ENCODE results near the gene CFAP20DC.
"Not testable (repeated sequence)": the region's sequence is repeated elsewhere in the genome, so short reads cannot be mapped to it uniquely, and the experiment has no call there.

The CFAP20DC gene

GRCh38 chr3:58743296-58743695 lies 306.5 kb downstream of the CFAP20DC start:
- no peak for DNase-seq (ENCODE audit: low read depth in 2 of 2)

DNA sequence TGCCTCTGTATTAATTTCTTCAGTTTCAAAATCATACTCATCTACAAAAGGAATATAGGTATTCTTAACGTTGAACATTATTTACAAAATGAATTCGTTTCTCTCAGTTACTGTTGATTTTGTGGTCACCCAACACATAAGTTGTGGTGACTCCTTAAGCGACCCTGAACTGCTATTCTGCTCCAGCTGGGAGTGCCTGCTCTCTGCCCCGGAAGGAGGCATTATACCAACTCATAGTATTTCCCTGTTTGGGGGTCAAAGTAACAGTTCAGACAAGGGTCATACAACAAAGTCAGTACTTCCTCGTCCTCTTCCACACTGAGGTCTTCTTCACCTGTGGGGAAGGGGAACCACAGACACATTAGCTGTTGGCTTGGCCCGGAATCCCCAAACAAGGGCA lies 307.6 kb downstream of the CFAP20DC start:
- no peak for DNase-seq (ENCODE audit: low read depth in 2 of 2)

- no peak for DNase-seq (ENCODE audit: low read depth in 2 of 2)
Measured at GRCh38 chr3:58737644-58738043, 312.2 kb downstream of the CFAP20DC start.

DNA sequence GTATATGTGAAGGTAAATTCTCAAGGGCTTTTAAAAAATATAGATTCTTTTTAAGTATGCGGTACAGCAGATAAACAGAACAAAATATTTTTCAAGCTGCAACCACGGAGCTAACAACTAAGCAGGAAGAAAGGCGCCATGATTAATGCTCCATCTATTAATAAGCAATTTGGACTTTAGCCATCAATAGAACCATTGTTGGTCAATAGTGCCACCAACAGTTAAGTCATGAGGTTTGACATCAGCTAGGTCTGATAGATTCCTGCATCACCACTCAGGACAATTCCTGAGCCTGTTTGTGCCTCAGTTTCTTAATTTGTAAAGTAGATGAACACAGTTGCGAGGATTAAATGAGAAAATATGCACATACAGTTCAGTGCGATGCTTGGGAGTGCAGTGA lies 318.2 kb downstream of the CFAP20DC start:
- DNase-seq (ENCODE audit: low read depth in 2 of 2), result no peak

- no peak for DNase-seq (ENCODE audit: low read depth in 2 of 2)
Measured at GRCh38 chr3:58728723-58729122, 321.1 kb downstream of the CFAP20DC start.

DNA sequence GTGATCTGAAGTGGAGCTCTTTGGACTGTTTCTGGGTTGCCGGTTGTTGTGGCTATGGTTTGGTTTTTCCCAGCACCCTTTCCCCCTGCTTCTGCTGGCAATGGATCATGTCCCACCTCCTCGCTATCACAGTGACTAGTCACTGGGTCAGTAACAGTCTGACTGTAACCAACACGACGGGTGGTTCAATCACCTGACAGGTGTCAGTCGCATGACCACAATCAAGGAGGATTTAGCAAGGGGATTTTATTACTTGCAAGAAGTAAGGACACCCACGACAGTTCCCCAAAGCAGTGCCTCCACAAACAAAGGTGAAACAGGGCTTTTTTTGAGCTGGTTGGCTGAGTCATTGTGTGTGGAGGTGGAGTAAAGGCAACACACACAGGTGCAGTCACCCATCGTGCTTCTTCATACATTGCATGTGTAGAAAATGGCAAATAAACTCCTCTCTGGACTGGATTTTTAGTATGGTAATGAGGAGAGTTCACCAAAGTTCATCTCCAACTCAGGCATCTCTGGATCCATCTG lies 324.4 kb downstream of the CFAP20DC start:
- DNase-seq (ENCODE audit: low read depth in 2 of 2), result no peak

DNA sequence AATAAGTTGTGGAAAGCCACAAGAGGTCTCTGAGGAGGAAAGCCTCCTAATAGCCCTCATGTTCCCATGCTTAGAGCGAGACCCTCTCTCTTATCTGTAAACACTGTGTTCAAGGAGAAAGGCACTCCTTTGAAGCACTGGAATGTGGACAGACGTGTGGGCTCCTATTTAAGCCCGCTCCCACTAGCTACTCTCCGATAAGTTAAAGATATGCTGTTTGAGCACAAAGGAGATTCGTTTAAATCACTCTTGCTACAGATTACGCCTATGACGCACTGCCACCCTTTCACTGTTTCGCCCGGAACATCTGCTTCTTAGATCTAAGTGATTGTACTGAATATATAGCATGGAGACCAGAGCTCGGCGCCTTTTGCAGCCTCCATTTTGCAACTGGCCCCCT lies 325.5 kb downstream of the CFAP20DC start:
- DNase-seq (ENCODE audit: low read depth in 2 of 2), result no peak

- no peak for DNase-seq (ENCODE audit: low read depth in 2 of 2)
Measured at GRCh38 chr3:58723173-58723572, 326.7 kb downstream of the CFAP20DC start.

- DNase-seq (ENCODE audit: low read depth in 2 of 2), result no peak
Measured at GRCh38 chr3:58722561-58722960, 327.3 kb downstream of the CFAP20DC start.

GRCh38 chr3:58720526-58720925 lies 329.3 kb downstream of the CFAP20DC start:
- no peak for DNase-seq (ENCODE audit: low read depth in 2 of 2)

- DNase-seq (ENCODE audit: low read depth in 2 of 2), result no peak
Measured at GRCh38 chr3:58719684-58720083, 330.1 kb downstream of the CFAP20DC start.

DNA sequence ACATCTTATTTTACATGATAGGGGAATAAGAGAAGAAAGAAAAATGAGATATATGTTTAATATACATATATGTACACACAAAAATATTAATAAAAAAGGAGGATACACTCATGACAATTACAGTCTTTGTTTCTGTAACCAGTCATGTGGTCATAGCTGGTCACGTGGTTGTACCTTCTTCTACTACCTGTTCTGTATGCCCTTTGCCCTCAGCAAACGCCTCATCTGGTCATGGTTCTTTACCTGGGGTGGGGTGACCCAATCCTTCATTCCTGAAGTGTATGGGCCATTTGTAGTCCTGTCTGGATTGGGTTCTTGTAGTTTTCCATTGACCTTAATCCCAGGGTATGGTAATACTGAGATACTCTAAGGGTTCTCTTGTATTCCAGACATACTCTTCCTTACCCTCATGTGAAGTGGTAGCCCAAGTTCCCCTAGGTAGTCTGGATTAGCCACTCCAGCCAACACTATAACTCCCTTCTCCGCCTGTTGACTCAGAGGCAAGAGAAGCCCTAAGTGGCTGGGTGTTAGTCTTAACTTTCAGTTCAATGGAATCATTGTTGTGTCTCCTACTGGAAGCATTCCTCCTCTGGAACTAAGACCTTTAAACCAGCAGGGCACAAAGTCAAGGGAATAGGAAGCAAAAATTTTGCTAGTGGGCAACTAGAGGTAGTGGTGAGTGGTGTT lies 336.0 kb downstream of the CFAP20DC start:
- DNase-seq (ENCODE audit: low read depth in 2 of 2), result no peak

- no peak for DNase-seq (ENCODE audit: low read depth in 2 of 2)
Measured at GRCh38 chr3:58711871-58712270, 338.0 kb downstream of the CFAP20DC start.

DNA sequence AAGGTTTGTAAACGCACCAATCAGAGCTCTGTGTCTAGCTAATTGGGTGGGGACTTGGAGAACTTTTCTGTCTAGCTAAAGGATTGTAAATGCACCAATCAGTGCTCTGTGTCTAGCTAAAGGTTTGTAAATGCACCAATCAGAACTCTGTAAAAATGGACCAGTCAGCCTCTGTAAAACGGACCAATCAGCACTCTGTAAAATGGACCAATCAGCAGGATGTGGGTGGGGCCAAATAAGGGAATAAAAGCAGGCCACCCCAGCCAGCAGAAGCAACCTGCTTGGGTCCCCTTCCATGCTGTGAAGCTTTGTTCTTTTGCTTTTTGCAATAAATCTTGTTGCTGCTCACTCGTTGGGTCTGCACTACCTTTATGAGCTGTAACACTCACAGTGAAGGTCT lies 340.8 kb downstream of the CFAP20DC start:
- DNase-seq (ENCODE audit: low read depth in 2 of 2), result not testable (repeated sequence)

- DNase-seq (ENCODE audit: low read depth in 2 of 2), result no peak
Measured at GRCh38 chr3:58708116-58708791, 341.6 kb downstream of the CFAP20DC start.

DNA sequence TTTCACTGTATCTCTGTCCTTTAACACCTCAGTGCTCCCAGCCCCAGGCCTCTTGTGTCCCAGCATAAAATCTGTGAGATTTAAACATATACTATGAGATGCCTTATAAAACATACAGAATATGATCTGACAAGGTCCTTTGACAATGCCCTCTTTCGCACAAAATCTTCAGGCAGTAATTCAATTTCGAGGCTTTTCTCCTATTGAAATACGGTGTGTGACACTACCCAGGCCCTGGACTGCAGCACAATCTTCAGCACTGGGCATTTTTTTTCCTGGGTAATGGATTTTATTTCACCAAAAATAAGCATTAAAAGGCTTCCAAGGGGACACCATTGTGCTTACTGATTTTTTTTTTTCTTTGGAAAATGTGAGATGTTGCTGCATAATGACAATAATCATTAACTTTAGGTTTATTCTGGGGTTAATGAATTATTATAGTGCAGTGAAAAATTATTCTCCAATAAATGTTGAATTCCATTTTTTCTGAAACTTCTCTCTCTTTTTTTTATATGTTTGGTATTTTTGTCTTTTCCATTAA lies 342.4 kb downstream of the CFAP20DC start:
- no peak for DNase-seq (ENCODE audit: low read depth in 2 of 2)

DNA sequence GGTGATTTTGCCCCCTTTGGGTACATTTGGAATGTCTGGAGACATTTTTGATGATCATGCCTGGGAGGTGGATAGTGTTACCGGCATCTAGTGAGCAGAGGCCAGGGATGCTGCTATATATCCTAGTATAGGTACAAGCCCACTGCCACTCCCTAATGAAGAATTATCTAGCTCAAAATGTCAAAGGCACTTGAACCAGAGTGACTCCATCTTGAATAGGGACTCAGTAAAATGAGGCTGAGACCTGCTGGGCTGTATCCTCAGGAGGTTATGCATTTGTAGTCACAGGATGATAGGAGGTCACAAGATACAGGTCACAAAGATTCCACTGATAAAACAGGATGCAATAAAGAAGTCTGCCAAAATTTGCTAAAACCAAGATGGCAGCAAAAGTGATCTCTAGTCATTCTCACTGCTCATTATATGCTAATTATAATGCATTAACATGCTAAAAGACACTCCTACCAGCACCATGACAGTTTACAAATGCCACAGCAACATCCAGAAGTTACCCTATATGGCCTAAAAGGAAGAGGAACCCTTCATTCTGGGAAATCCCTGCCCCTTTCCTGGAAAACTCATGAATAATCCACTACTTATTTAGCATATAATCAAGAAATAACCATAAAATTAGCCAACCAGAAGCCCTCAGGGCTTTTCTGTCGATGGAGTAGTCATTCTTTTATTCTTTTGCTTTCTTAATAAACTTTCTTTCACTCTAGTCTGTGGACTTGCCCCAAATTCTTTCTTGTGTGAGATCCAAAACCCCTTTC lies 343.2 kb downstream of the CFAP20DC start:
- DNase-seq (ENCODE audit: low read depth in 2 of 2), result no peak

DNA sequence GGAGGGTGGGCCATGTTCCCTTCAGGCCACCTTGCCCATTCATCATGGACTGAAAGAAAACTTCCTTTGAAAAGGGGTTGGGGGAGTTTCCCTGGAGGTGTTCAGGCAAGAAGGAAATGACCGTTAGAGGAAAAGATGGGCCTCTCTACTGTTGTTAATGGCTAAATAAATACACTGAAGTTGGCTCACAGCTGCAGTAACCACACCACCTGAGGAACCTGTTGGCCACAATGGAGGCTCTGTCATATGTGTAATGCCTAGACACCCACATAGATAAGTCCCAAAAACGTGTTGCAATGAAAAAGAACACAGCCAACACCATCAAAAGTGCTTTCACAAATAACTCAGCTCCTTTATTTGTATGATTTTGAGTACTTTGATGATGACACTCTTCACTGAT lies 345.1 kb downstream of the CFAP20DC start:
- DNase-seq (ENCODE audit: low read depth in 2 of 2), result no peak

GRCh38 chr3:58704304-58704703 lies 345.5 kb downstream of the CFAP20DC start:
- DNase-seq (ENCODE audit: low read depth in 2 of 2), result not testable (repeated sequence)

GRCh38 chr3:58698246-58698645 lies 351.6 kb downstream of the CFAP20DC start:
- DNase-seq (ENCODE audit: low read depth in 2 of 2), result no peak

DNA sequence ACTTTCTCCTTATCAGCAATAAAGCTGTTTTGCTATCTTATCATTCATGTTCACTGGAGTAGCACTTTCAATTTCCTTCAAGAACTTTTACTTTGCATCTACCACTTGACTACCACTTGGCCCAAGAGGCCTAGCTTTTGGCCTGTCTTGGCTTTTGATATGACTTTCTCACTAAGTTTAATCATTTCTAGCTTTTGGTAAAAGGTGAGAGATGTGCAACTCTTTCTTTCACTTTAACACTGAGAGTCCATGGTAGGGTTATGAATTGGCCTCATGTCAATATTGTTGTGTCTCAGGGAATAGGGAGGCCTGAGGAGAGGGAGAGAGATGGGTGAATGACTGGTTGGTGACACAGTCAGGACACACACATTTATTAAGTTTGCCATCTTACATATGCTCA lies 352.3 kb downstream of the CFAP20DC start:
- no peak for DNase-seq (ENCODE audit: low read depth in 2 of 2)

DNA sequence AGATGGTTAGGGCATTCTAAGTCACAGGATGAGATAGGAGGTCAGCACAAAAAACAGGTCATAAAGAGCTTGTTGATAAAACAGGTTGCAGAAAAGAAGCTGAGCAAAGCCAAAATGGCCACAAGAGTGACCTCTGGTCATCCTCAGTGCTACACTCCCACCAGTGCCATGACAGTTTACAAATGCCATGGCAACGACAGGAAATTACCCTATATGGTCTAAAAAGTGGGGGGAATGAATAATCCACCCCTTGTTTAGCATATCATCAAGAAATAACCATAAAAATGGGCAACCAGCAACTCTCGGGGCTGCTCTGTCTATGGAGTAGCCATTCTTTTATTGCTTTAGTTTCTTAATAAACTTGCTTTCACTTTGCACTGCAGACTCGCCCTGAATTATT lies 353.0 kb downstream of the CFAP20DC start:
- DNase-seq (ENCODE audit: low read depth in 2 of 2), result not testable (repeated sequence)

Data from stimulated activated CD8-positive, alpha-beta memory T cell treated with anti-CD3 and anti-CD28 coated beads, Interleukin-15, amount 100 ng/mL, for 48 hours (primary cell).